Measurements from ENCODE around the gene PROCA1. TPM values are rescaled to one million over a fixed set of nuclear protein-coding genes. Genes with fewer than 3 reads are reported as not detected.
A peak's percentile ranks its signal among the peaks of the same experiment; 100 is the strongest.

The PROCA1 gene
- total and polyA plus RNA-seq, 2 of the 8 experiments (the other 6 are each of a cell fraction or from before 2014, with no cell fraction given), result 21.2 to 26.3 TPM

DNA sequence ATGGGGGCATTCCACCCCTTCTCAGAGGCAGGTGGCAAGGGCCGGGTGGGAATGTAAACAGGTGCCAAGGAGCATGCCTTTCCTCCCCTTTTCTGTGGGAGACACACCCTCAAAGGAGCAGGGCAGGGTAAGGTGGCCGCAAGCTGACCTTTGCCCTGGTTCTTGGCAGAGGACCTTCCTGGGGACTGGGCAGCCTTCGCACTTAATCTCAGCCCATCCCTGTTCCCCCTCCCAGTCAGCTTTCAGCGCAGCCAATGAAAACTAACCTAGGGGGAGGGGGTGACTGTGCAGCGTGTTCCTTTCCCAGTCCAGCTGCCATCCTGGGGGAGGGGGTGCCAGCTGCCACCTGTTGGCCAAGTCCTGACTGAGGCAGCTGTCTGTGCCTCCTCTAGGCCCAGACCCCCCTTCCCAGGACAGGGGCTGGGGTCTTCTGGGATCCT is 34.9 kb upstream of the PROCA1 start:
- peak overlapping the region; percentile 31; the same call in 1 of the 2 replicates for H2BK15ac ChIP-seq (ENCODE audit: low read length)
- ChIA-PET CTCF (ENCODE audit: partially characterized antibody) (interaction anchor here (0.9 to 11.7 kb wide), 7 partner anchors 16 to 163 kb away, joined by 3 to 316 read pairs (median 3); partner anchors contain the start of genes FLOT2, NEK8, RPL23A and TLCD1), POLR2A (ENCODE audit: partially characterized antibody) (interaction anchor here (0.8 to 15.3 kb wide), 15 partner anchors 8 to 166 kb away, joined by 3 to 813 read pairs (median 5); partner anchors contain the start of genes FLOT2, NEK8, PROCA1 and RAB34)
- no peak overlapping the region for H2AFZ ChIP-seq (ENCODE audit: low read length)
- no peak overlapping the region for H4K91ac ChIP-seq (replicated peaks; ENCODE audit: insufficient read length, low read length)
- FAIRE-seq, result no peak
- no peak overlapping the region for H3K4ac ChIP-seq (replicated peaks; ENCODE audit: insufficient read length, low read depth, low read length)
- H3K36me3 ChIP-seq (ENCODE audit: control insufficient read depth in 2 of 4, insufficient read depth in 4 of 4, low read length in 3 of 4), result peaks cover 30 to 49% (median 33%) of the 10 kb centered on the region in 4 experiments
- DNase-seq (ENCODE audit: low read depth in 1 of 2, low spot score in 2 of 2), result peak in 1 of 2 experiments; percentile 72
- peaks cover 0 to 30% (median 25%) of the 10 kb centered on the region in 4 experiments; a peak in 6 of 7 replicates for H3K4me1 ChIP-seq (replicated peaks in 1 of 4; ENCODE audit: control insufficient read depth in 3 of 4, insufficient read depth in 4 of 4, low read length in 3 of 4)
- H3K79me1 ChIP-seq (ENCODE audit: low read depth, low read length), result peaks cover 14% of the 10 kb centered on the region
- H3K4me2 ChIP-seq (ENCODE audit: insufficient read depth in 1 of 2, low read depth in 2 of 2, low read length in 2 of 2), result peak overlapping the region; percentile 92 to 93
- peak overlapping the region; percentile 99 for H2BK5ac ChIP-seq (ENCODE audit: low read depth, low read length)
- peak overlapping the region; percentile 98 for H3K27ac ChIP-seq (ENCODE audit: low read depth, low read length)
- H3K23me2 ChIP-seq (ENCODE audit: low read depth, low read length), result peaks cover 23% of the 10 kb centered on the region
- H3K9ac ChIP-seq (replicated peaks in 1 of 4; ENCODE audit: extremely low read depth in 1 of 4, low read depth in 3 of 4, low read length in 3 of 4), result peak overlapping the region in 2 of 4 experiments; percentile 48 to 98; a peak in 4 of 7 replicates
- H3K56ac ChIP-seq (replicated peaks; ENCODE audit: insufficient read length, low read depth, low read length), result no peak overlapping the region
- H3K9me3 ChIP-seq (ENCODE audit: insufficient read depth in 2 of 2, low read depth in 1 of 2, low read length in 1 of 2), result no peaks in the 10 kb centered on the region
- no peaks in the 10 kb centered on the region for H3K27me3 ChIP-seq (replicated peaks in 1 of 4; ENCODE audit: control insufficient read depth in 3 of 4, extremely low read depth in 1 of 4, insufficient read depth in 3 of 4, low read length in 3 of 4)
- peak overlapping the region; percentile 93 for H2AK5ac ChIP-seq (ENCODE audit: low read depth, low read length)
- H4K8ac ChIP-seq (ENCODE audit: extremely low read depth, insufficient read depth, low read length), result peak overlapping the region; percentile 58; the same call in 1 of the 2 replicates
- 57% methylated on average over 5 of the region's 5 CpGs; no CpG with 5 or more reads in 1 of the 2 experiments for whole genome bisulfite sequencing, 2 experiments (ENCODE audit: extremely low coverage in 1 of 2, insufficient coverage in 1 of 2, insufficient read length in 1 of 2, insufficient replicate concordance in 2 of 2, low coverage in 1 of 2, low lambda C conversion rate in 2 of 2, missing lambda C conversion rate in 1 of 2)
- H2BK12ac ChIP-seq (ENCODE audit: low read depth, low read length), result peak overlapping the region; percentile 52; the same call in 1 of the 2 replicates
- H2BK120ac ChIP-seq (replicated peaks; ENCODE audit: low read depth, low read length), result no peak overlapping the region
- no peak overlapping the region for H3K14ac ChIP-seq (ENCODE audit: insufficient read length)
- H3K4me3 ChIP-seq (ENCODE audit: extremely low read depth in 1 of 4, insufficient read depth in 2 of 4, low read depth in 3 of 4, low read length in 4 of 4), result peak overlapping the region in 3 of 4 experiments; percentile 97 to 99 (median 98); a peak in 6 of 8 replicates
- H4K20me1 ChIP-seq (replicated peaks in 1 of 2; ENCODE audit: control insufficient read depth in 1 of 2, insufficient read depth in 2 of 2, low read length in 2 of 2), result peaks cover 30 to 34% of the 10 kb centered on the region in 2 experiments
- H3K18ac ChIP-seq (ENCODE audit: extremely low read depth, low read length), result peak overlapping the region; percentile 76; the same call in 1 of the 2 replicates
- no peak overlapping the region for H2BK20ac ChIP-seq (ENCODE audit: low read length)
- no peak overlapping the region for H4K5ac ChIP-seq (ENCODE audit: insufficient read length, low read depth, low read length)
- H3K23ac ChIP-seq (ENCODE audit: insufficient read length), result no peak overlapping the region
- H3K79me2 ChIP-seq (ENCODE audit: control insufficient read depth in 1 of 2, insufficient read depth in 2 of 2, low read length in 2 of 2), result peaks cover 19 to 44% of the 10 kb centered on the region in 2 experiments
- peak; percentile 65; the same call in 1 of the 2 replicates for TF ChIP-seq POLR2AphosphoS5 (IDR thresholded peaks at IDR 0.05; ENCODE audit: low read depth, low read length)
- 0 out of 2 replicates have a peak, but pooled peaks have one; percentile 19 for TF ChIP-seq GTF2F1 (IDR thresholded peaks at IDR 0.05; ENCODE audit: borderline replicate concordance, low read depth, low read length)
- TF ChIP-seq TAF1 (IDR thresholded peaks at IDR 0.05; ENCODE audit: low read depth, low read length), result peak; percentile 51; the same call in 1 of the 2 replicates
- TF ChIP-seq KDM1A (IDR thresholded peaks at IDR 0.05; ENCODE audit: borderline replicate concordance, low read length), result 0 out of 2 replicates have a peak, but pooled peaks have one; percentile 20
- no peak for TF ChIP-seq POU5F1 (IDR thresholded peaks at IDR 0.05; ENCODE audit: low read depth, low read length)
- no peak for TF ChIP-seq CEBPB (IDR thresholded peaks at IDR 0.05; ENCODE audit: low read depth, low read length)
- peak in 1 of 2 experiments; percentile 63; a peak in 2 of 3 replicates for TF ChIP-seq POLR2A (IDR thresholded peaks at IDR 0.05; ENCODE audit: control extremely low read depth in 1 of 2, low read depth in 2 of 2, low read length in 2 of 2)
